ENCODE data around the gene KCNIP3. TPM values are rescaled to one million over a fixed set of nuclear protein-coding genes. Genes with fewer than 3 reads are reported as not detected.

KCNIP3 gene
- polyA plus RNA-seq, 1 of the 3 experiments (the other 2 are of a cell fraction): 0.97 TPM

GRCh38 chr2:95283562-95283961, 13.6 kb upstream of the KCNIP3 start:
- Histone ChIP-seq H3K9ac (no peak overlapping the region), H3F3A (replicated peaks; ENCODE audit: insufficient read depth) (no peaks in the 10 kb centered on the region), H3K27ac (ENCODE audit: low read depth in 2 of 2, low read length in 1 of 2) (no peak overlapping the region), H4K20me1 (ENCODE audit: insufficient read depth) (no peaks in the 10 kb centered on the region), H3K4me2 (no peak overlapping the region), H3K4me3 (ENCODE audit: low read depth in 2 of 2, low read length in 1 of 2) (no peak overlapping the region), H3K79me2 (ENCODE audit: insufficient read depth) (no peaks in the 10 kb centered on the region), H3K9me3 (no peaks in the 10 kb centered on the region), H2AFZ (ENCODE audit: low read depth) (no peak overlapping the region), H3K9me2 (no peaks in the 10 kb centered on the region), H3K27me3 (ENCODE audit: insufficient read depth) (no peaks in the 10 kb centered on the region), H3K4me1 (ENCODE audit: control insufficient read depth in 1 of 2, insufficient read depth in 2 of 2, low read depth in 1 of 2, low read length in 1 of 2) (no peaks in the 10 kb centered on the region), H3K36me3 (replicated peaks in 1 of 2; ENCODE audit: control insufficient read depth in 1 of 2, insufficient read depth in 2 of 2, low read length in 1 of 2) (no peaks in the 10 kb centered on the region)
- TF ChIP-seq EZH2phosphoT487 (IDR thresholded peaks at IDR 0.05; ENCODE audit: borderline replicate concordance, low read depth) (no peak), SIN3A (IDR thresholded peaks at IDR 0.05; ENCODE audit: borderline replicate concordance, low read depth, low read length) (no peak), PBX3 (IDR thresholded peaks at IDR 0.05) (no peak), NRF1 (IDR thresholded peaks at IDR 0.05; ENCODE audit: low read depth, low read length) (no peak), FOSL2 (IDR thresholded peaks at IDR 0.05; ENCODE audit: borderline replicate concordance, low read depth) (no peak), ELF1 (IDR thresholded peaks at IDR 0.05) (no peak), TCF12 (IDR thresholded peaks at IDR 0.05) (no peak), RFX5 (IDR thresholded peaks at IDR 0.05; ENCODE audit: low read length) (no peak), MXI1 (IDR thresholded peaks at IDR 0.05; ENCODE audit: low read depth, low read length) (no peak), FOXJ3 (CRISPR knock-in tag; IDR thresholded peaks at IDR 0.05) (no peak), CTCF (IDR thresholded peaks at IDR 0.05) (no peak), RXRA (IDR thresholded peaks at IDR 0.05; ENCODE audit: borderline replicate concordance, low read depth) (no peak), POLR2AphosphoS5 (IDR thresholded peaks at IDR 0.05; ENCODE audit: low read depth, low read length) (no peak), CHD2 (IDR thresholded peaks at IDR 0.05; ENCODE audit: low read length, partially characterized antibody) (no peak)
- TF ChIP-seq, protein P1, sequence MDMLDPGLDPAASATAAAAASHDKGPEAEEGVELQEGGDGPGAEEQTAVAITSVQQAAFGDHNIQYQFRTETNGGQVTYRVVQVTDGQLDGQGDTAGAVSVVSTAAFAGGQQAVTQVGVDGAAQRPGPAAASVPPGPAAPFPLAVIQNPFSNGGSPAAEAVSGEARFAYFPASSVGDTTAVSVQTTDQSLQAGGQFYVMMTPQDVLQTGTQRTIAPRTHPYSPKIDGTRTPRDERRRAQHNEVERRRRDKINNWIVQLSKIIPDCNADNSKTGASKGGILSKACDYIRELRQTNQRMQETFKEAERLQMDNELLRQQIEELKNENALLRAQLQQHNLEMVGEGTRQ (IDR thresholded peaks at IDR 0.05; ENCODE audit: borderline replicate concordance, low read depth, low read length): no peak
- TF ChIP-seq, protein P2, sequence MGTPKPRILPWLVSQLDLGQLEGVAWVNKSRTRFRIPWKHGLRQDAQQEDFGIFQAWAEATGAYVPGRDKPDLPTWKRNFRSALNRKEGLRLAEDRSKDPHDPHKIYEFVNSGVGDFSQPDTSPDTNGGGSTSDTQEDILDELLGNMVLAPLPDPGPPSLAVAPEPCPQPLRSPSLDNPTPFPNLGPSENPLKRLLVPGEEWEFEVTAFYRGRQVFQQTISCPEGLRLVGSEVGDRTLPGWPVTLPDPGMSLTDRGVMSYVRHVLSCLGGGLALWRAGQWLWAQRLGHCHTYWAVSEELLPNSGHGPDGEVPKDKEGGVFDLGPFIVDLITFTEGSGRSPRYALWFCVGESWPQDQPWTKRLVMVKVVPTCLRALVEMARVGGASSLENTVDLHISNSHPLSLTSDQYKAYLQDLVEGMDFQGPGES (IDR thresholded peaks at IDR 0.05; ENCODE audit: low read depth, low read length): no peak
- WGBS (ENCODE audit: low lambda C conversion rate): 25% methylated on average over 1 of the region's 4 CpGs
- DNase-seq: no peak
- POLR2A ChIA-PET: no interaction called here
- CTCF ChIA-PET: no interaction called here
